HG03439 (cell line): ENCODE measurements around the gene TMEM45B.
A peak's percentile ranks its signal among the peaks of the same experiment; 100 is the strongest.

ENCODE experiments used
- ATAC-seq: cut with Tn5 transposase; IDR thresholded peaks from one replicate; pipeline ENCODE4 v1.9.1; 2021; ENCODE audit warnings: mild to moderate bottlenecking, moderate library complexity; ENCODE audit not compliant: unreplicated experiment

The TMEM45B gene

DNA sequence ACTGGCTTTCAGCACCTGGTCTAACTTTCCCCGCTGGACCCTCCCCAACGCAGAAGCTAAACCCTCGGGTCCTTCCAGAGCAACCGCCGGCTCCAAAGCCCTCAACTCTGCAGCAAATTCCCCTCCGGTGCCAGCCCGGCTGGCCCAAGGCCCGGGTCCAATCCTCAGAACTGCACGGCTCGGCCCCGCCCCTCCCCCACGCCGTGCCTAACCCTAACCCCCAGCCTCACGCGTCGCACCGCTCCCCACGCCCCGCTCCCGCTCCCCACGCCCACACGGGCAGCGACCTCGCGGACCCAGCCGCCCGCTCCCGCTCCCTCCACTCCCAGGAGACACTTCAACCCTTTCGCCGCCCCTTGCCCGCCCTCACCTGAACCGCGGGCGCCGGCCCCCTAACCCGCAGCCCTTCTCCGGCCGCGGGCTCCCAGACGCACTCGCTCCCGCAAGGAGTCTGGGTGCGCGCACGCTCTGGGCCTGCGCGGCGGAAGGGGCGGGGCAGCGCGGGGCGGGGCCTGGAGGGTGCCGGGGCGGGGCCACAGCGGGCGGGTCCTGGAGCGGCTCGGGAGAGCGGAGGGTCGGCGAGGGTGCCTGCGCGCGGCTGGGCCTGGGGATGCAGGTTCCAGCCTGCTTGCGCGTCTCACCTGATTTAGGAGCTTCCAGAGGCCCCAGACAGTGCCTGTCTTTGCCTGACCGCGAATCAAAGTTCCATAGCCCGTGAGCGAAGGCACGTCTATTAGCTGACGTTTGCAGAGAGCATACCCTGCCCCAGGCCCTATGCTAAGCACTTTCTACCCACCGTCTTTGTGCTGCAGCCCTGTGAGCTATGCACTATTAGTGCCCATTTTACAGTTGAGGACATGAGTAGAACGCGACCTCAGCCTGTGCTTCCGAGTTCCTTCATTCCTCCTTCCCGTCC is 79.7 kb downstream of the TMEM45B start, which contains the start of gene NFRKB:
TSS of gene NFRKB (minus strand) at position 453 of the 916 bp plus-strand sequence. CDS start 2,729 bp downstream, outside the sequence.
- peak; percentile 96 for ATAC-seq

DNA sequence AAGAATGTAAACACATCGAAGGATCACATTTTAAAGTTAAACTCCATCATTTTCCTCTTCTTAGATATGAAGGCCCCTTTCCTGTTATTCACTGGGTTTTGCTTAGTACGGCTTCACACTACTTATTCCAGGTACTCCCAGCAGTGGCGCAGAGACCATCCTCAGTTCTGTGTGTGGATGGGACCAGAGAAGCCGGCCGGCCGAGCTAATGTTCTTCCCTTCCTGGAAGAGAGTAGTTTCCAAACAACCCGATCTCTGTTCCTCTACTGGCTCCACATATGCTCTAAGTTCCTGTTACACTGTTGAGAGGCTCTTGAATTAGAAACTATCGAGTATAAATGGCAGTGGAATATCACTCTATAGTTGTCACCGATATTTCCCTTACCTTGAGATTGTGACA is 80.4 kb downstream of the TMEM45B start:
- ATAC-seq, result no peak

GRCh38 chr11:129905402-129905801 is 89.8 kb downstream of the TMEM45B start:
- no peak for ATAC-seq
